Activated CD8-positive, alpha-beta memory T cell treated with anti-CD3 and anti-CD28 coated beads for 24 hours (primary cell): ENCODE results near the gene ERBB4.
"Not testable (repeated sequence)": the region's sequence is repeated elsewhere in the genome, so short reads cannot be mapped to it uniquely, and the experiment has no call there.

Source experiments
- DNase-seq: peaks from one replicate; pipeline ENCODE4 v3.0.0-alpha.2; 2020

ERBB4 gene

GRCh38 chr2:211664321-211664720 lies 874.3 kb downstream of the ERBB4 start:
- no peak for DNase-seq

- no peak for DNase-seq
Measured at GRCh38 chr2:211654211-211654780, 884.3 kb downstream of the ERBB4 start.

- DNase-seq = no peak
Measured at GRCh38 chr2:211652327-211652726, 886.3 kb downstream of the ERBB4 start.

GRCh38 chr2:211649331-211649730 lies 889.3 kb downstream of the ERBB4 start:
- DNase-seq = no peak

GRCh38 chr2:211631503-211631902 lies 907.1 kb downstream of the ERBB4 start:
- DNase-seq = no peak

GRCh38 chr2:211623096-211623495 lies 915.5 kb downstream of the ERBB4 start:
- no peak for DNase-seq

- no peak for DNase-seq
Measured at GRCh38 chr2:211620986-211621385, 917.6 kb downstream of the ERBB4 start.

GRCh38 chr2:211617803-211618202 lies 920.8 kb downstream of the ERBB4 start:
- no peak for DNase-seq

GRCh38 chr2:211611621-211612020 lies 927.0 kb downstream of the ERBB4 start:
- no peak for DNase-seq

- no peak for DNase-seq
Measured at GRCh38 chr2:211611061-211611518, 927.5 kb downstream of the ERBB4 start.

- DNase-seq = no peak
Measured at GRCh38 chr2:211609127-211609526, 929.5 kb downstream of the ERBB4 start.

- DNase-seq = no peak
Measured at GRCh38 chr2:211599146-211599545, 939.5 kb downstream of the ERBB4 start.

GRCh38 chr2:211598238-211598637 lies 940.4 kb downstream of the ERBB4 start:
- no peak for DNase-seq

- DNase-seq = not testable (repeated sequence)
Measured at GRCh38 chr2:211592006-211592405, 946.6 kb downstream of the ERBB4 start.

GRCh38 chr2:211591426-211591825 lies 947.2 kb downstream of the ERBB4 start:
- no peak for DNase-seq

- DNase-seq = no peak
Measured at GRCh38 chr2:211568439-211568838, 970.2 kb downstream of the ERBB4 start.

GRCh38 chr2:211564441-211564840 lies 974.2 kb downstream of the ERBB4 start:
- no peak for DNase-seq

GRCh38 chr2:211545582-211545981 lies 993.0 kb downstream of the ERBB4 start:
- DNase-seq = no peak

- DNase-seq = no peak
Measured at GRCh38 chr2:211534632-211535031, 1004.0 kb downstream of the ERBB4 start.

GRCh38 chr2:211524248-211524647 lies 1014.4 kb downstream of the ERBB4 start:
- DNase-seq = not testable (repeated sequence)

GRCh38 chr2:211516537-211516936 lies 1022.1 kb downstream of the ERBB4 start:
- no peak for DNase-seq

GRCh38 chr2:211514049-211514448 lies 1024.6 kb downstream of the ERBB4 start:
- no peak for DNase-seq

GRCh38 chr2:211513446-211513845 lies 1025.2 kb downstream of the ERBB4 start:
- no peak for DNase-seq

GRCh38 chr2:211512806-211513205 lies 1025.8 kb downstream of the ERBB4 start:
- no peak for DNase-seq

GRCh38 chr2:211503856-211504255 lies 1034.7 kb downstream of the ERBB4 start:
- no peak for DNase-seq
